Mammary epithelial cell (primary cell): Measurements from ENCODE around the gene PCDHB11.

Experiments
- EZH2 ChIP-seq: IDR thresholded peaks from 2 replicates; pipeline ENCODE4 v1.6.1; 2012; ENCODE audit warnings: low read length, inconsistent platforms, borderline replicate concordance
- TF ChIP-seq, protein P1 (sequence below), 2 donors: IDR thresholded peaks in 1 of 2; conservative IDR thresholded peaks in 1 of 2; 2 replicates each; pipeline ENCODE4 v1.5.1; 2011 to 2012; ENCODE audit warnings: inconsistent platforms in 2 of 2, low read length in 2 of 2, mild to moderate bottlenecking in 2 of 2, control low read depth in 1 of 2, low read depth in 1 of 2; ENCODE audit not compliant: insufficient read depth in 1 of 2; ENCODE audit errors: extremely low read depth in 1 of 2

DNA sequence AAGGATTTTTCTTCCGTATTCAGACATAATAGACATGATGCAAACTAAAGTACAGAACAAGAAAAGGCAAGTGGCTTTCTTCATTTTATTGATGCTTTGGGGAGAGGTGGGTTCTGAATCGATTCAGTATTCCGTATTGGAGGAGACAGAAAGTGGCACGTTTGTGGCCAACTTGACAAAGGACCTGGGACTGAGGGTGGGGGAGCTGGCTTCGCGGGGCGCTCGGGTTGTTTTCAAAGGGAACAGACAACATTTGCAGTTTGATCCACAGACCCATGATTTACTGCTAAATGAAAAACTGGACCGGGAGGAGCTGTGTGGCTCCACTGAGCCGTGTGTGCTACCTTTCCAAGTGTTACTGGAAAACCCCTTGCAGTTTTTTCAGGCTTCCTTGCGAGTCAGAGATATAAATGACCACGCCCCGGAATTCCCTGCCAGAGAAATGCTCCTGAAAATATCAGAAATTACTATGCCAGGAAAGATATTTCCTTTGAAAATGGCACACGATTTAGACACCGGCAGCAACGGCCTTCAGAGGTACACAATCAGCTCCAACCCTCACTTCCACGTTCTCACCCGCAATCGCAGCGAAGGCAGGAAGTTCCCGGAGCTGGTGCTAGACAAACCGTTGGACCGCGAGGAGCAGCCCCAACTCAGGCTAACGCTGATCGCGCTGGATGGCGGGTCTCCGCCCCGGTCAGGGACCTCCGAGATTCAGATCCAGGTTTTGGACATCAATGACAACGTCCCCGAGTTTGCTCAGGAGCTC, 49.0 kb upstream of the PCDHB11 start:
- TF ChIP-seq, protein P1, sequence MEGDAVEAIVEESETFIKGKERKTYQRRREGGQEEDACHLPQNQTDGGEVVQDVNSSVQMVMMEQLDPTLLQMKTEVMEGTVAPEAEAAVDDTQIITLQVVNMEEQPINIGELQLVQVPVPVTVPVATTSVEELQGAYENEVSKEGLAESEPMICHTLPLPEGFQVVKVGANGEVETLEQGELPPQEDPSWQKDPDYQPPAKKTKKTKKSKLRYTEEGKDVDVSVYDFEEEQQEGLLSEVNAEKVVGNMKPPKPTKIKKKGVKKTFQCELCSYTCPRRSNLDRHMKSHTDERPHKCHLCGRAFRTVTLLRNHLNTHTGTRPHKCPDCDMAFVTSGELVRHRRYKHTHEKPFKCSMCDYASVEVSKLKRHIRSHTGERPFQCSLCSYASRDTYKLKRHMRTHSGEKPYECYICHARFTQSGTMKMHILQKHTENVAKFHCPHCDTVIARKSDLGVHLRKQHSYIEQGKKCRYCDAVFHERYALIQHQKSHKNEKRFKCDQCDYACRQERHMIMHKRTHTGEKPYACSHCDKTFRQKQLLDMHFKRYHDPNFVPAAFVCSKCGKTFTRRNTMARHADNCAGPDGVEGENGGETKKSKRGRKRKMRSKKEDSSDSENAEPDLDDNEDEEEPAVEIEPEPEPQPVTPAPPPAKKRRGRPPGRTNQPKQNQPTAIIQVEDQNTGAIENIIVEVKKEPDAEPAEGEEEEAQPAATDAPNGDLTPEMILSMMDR (conservative IDR thresholded peaks at IDR 0.05 in 1 of 2, IDR thresholded peaks at IDR 0.05 in 1 of 2; ENCODE audit: extremely low read depth in 1 of 2, insufficient read depth in 1 of 2, low read depth in 1 of 2, low read length in 2 of 2): no peak
- TF ChIP-seq EZH2: no peak
